HEK293 (cell line): ENCODE data around the gene CHRNE.

Experiments
- ATF2 ChIP-seq: fragments of 450-650 bp; formaldehyde crosslinking; IDR thresholded peaks from 2 replicates; pipeline ENCODE4 v1.5.1; 2016; ENCODE audit warnings: missing biosample characterization, missing genetic modification characterization, low read depth
- IKZF3 ChIP-seq: fragments of 450-650 bp; IDR thresholded peaks from 2 replicates; pipeline ENCODE4 v1.5.0; 2018; ENCODE audit warnings: missing biosample characterization, mild to moderate bottlenecking, missing genetic modification characterization, moderate library complexity
- KLF1 ChIP-seq: fragments of 450-650 bp; formaldehyde crosslinking; IDR thresholded peaks from 2 replicates; pipeline ENCODE4 v1.5.1; 2016; ENCODE audit warnings: missing biosample characterization, missing genetic modification characterization
- KLF16 ChIP-seq: fragments of 450-650 bp; formaldehyde crosslinking; IDR thresholded peaks from 2 replicates; pipeline ENCODE4 v1.5.1; 2017; ENCODE audit warnings: missing biosample characterization, missing genetic modification characterization
- KLF7 ChIP-seq: fragments of 450-650 bp; formaldehyde crosslinking; IDR thresholded peaks from 2 replicates; pipeline ENCODE4 v1.5.1; 2016; ENCODE audit warnings: missing biosample characterization, missing genetic modification characterization, borderline replicate concordance
- KLF8 ChIP-seq: fragments of 450-650 bp; formaldehyde crosslinking; IDR thresholded peaks from 2 replicates; pipeline ENCODE4 v1.5.1; 2016; ENCODE audit warnings: missing biosample characterization, missing genetic modification characterization
- KLF9 ChIP-seq: fragments of 450-650 bp; formaldehyde crosslinking; IDR thresholded peaks from 2 replicates; pipeline ENCODE4 v1.5.1; 2016; ENCODE audit warnings: missing biosample characterization, missing genetic modification characterization, low read depth
- PRDM1 ChIP-seq: fragments of 450-650 bp; formaldehyde crosslinking; IDR thresholded peaks from 2 replicates; pipeline ENCODE4; 2016; ENCODE audit warnings: missing biosample characterization, missing genetic modification characterization
- YY1 ChIP-seq: fragments of 450-650 bp; formaldehyde crosslinking; IDR thresholded peaks from 2 replicates; pipeline ENCODE4 v1.5.1; 2018; ENCODE audit warnings: missing biosample characterization, missing genetic modification characterization
- ZBTB26 ChIP-seq: fragments of 450-650 bp; formaldehyde crosslinking; optimal IDR thresholded peaks from 2 replicates; pipeline ENCODE3; 2016; ENCODE audit warnings: missing biosample characterization, mild to moderate bottlenecking, missing genetic modification characterization
- ZEB2 ChIP-seq: fragments of 450-650 bp; formaldehyde crosslinking; IDR thresholded peaks from 2 replicates; pipeline ENCODE4 v1.5.1; 2016; ENCODE audit warnings: missing biosample characterization, missing genetic modification characterization
- ZNF48 ChIP-seq: fragments of 450-650 bp; formaldehyde crosslinking; IDR thresholded peaks from 2 replicates; pipeline ENCODE4 v1.5.1; 2016; ENCODE audit warnings: missing biosample characterization, missing genetic modification characterization
- ZNF629 ChIP-seq: fragments of 450-650 bp; formaldehyde crosslinking; IDR thresholded peaks from 2 replicates; pipeline ENCODE4 v1.5.1; 2017; ENCODE audit warnings: missing biosample characterization, missing genetic modification characterization
- ZNF692 ChIP-seq: fragments of 450-650 bp; formaldehyde crosslinking; IDR thresholded peaks from 2 replicates; pipeline ENCODE4 v1.5.1; 2016; ENCODE audit warnings: missing biosample characterization, missing genetic modification characterization
- ZNF777 ChIP-seq: fragments of 450-650 bp; formaldehyde crosslinking; IDR thresholded peaks from 2 replicates; pipeline ENCODE4 v1.5.1; 2017; ENCODE audit warnings: missing biosample characterization, missing genetic modification characterization, borderline replicate concordance
- TF ChIP-seq, protein P1 (sequence below): fragments of 450-650 bp; formaldehyde crosslinking; IDR thresholded peaks from 2 replicates; pipeline ENCODE4 v1.5.1; 2017; ENCODE audit warnings: missing biosample characterization, missing genetic modification characterization
- TF ChIP-seq, protein P2 (sequence below): fragments of 450-650 bp; formaldehyde crosslinking; IDR thresholded peaks from 2 replicates; pipeline ENCODE4 v1.5.1; 2016; ENCODE audit warnings: missing biosample characterization, missing genetic modification characterization
- TF ChIP-seq, protein P3 (sequence below): fragments of 450-650 bp; formaldehyde crosslinking; IDR thresholded peaks from 2 replicates; pipeline ENCODE4 v1.5.1; 2017; ENCODE audit warnings: missing biosample characterization, mild to moderate bottlenecking, missing genetic modification characterization, moderate library complexity
- TF ChIP-seq, protein P4 (sequence below): fragments of 450-650 bp; formaldehyde crosslinking; IDR thresholded peaks from 2 replicates; pipeline ENCODE4 v1.5.1; 2016; ENCODE audit warnings: missing biosample characterization, missing genetic modification characterization
- TF ChIP-seq, protein P5 (sequence below): fragments of 450-650 bp; formaldehyde crosslinking; IDR thresholded peaks from 2 replicates; pipeline ENCODE4 v1.5.1; 2016; ENCODE audit warnings: missing biosample characterization, missing genetic modification characterization, borderline replicate concordance

CHRNE gene

GRCh38 chr17:4949321-4950074 lies 46.6 kb upstream of the CHRNE start (continued):
- TF ChIP-seq ATF2 (tag by site-specific recombination) (no peak), KLF1 (tag by site-specific recombination) (peak; percentile 99), YY1 (peak; percentile 45; the same call in 1 of the 2 replicates), PRDM1 (tag by site-specific recombination) (no peak), IKZF3 (tag by site-specific recombination) (peak; percentile 84), ZNF48 (tag by site-specific recombination) (no peak), ZBTB26 (tag by site-specific recombination) (peak; percentile 96), KLF16 (tag by site-specific recombination) (peak; percentile 63; the same call in 1 of the 2 replicates), ZNF629 (tag by site-specific recombination) (0 out of 2 replicates have a peak, but pooled peaks have one; percentile 5), ZNF692 (tag by site-specific recombination) (peak; percentile 37; the same call in 1 of the 2 replicates), ZNF777 (tag by site-specific recombination) (peak; percentile 89; the same call in 1 of the 2 replicates), KLF8 (tag by site-specific recombination) (0 out of 2 replicates have a peak, but pooled peaks have one; percentile 95), KLF7 (tag by site-specific recombination) (peak; percentile 97; the same call in 1 of the 2 replicates), KLF9 (tag by site-specific recombination) (peak; percentile 73; the same call in 1 of the 2 replicates), ZEB2 (tag by site-specific recombination) (peak; percentile 25; the same call in 1 of the 2 replicates)
- TF ChIP-seq, protein P1, sequence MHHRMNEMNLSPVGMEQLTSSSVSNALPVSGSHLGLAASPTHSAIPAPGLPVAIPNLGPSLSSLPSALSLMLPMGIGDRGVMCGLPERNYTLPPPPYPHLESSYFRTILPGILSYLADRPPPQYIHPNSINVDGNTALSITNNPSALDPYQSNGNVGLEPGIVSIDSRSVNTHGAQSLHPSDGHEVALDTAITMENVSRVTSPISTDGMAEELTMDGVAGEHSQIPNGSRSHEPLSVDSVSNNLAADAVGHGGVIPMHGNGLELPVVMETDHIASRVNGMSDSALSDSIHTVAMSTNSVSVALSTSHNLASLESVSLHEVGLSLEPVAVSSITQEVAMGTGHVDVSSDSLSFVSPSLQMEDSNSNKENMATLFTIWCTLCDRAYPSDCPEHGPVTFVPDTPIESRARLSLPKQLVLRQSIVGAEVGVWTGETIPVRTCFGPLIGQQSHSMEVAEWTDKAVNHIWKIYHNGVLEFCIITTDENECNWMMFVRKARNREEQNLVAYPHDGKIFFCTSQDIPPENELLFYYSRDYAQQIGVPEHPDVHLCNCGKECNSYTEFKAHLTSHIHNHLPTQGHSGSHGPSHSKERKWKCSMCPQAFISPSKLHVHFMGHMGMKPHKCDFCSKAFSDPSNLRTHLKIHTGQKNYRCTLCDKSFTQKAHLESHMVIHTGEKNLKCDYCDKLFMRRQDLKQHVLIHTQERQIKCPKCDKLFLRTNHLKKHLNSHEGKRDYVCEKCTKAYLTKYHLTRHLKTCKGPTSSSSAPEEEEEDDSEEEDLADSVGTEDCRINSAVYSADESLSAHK (tag by site-specific recombination): peak; percentile 37; the same call in 1 of the 2 replicates
- TF ChIP-seq, protein P2, sequence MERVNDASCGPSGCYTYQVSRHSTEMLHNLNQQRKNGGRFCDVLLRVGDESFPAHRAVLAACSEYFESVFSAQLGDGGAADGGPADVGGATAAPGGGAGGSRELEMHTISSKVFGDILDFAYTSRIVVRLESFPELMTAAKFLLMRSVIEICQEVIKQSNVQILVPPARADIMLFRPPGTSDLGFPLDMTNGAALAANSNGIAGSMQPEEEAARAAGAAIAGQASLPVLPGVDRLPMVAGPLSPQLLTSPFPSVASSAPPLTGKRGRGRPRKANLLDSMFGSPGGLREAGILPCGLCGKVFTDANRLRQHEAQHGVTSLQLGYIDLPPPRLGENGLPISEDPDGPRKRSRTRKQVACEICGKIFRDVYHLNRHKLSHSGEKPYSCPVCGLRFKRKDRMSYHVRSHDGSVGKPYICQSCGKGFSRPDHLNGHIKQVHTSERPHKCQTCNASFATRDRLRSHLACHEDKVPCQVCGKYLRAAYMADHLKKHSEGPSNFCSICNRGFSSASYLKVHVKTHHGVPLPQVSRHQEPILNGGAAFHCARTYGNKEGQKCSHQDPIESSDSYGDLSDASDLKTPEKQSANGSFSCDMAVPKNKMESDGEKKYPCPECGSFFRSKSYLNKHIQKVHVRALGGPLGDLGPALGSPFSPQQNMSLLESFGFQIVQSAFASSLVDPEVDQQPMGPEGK (tag by site-specific recombination): peak; percentile 69
- TF ChIP-seq, protein P3, sequence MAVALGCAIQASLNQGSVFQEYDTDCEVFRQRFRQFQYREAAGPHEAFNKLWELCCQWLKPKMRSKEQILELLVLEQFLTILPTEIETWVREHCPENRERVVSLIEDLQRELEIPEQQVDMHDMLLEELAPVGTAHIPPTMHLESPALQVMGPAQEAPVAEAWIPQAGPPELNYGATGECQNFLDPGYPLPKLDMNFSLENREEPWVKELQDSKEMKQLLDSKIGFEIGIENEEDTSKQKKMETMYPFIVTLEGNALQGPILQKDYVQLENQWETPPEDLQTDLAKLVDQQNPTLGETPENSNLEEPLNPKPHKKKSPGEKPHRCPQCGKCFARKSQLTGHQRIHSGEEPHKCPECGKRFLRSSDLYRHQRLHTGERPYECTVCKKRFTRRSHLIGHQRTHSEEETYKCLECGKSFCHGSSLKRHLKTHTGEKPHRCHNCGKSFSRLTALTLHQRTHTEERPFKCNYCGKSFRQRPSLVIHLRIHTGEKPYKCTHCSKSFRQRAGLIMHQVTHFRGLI (tag by site-specific recombination): peak; percentile 33; the same call in 1 of the 2 replicates
- TF ChIP-seq, protein P4, sequence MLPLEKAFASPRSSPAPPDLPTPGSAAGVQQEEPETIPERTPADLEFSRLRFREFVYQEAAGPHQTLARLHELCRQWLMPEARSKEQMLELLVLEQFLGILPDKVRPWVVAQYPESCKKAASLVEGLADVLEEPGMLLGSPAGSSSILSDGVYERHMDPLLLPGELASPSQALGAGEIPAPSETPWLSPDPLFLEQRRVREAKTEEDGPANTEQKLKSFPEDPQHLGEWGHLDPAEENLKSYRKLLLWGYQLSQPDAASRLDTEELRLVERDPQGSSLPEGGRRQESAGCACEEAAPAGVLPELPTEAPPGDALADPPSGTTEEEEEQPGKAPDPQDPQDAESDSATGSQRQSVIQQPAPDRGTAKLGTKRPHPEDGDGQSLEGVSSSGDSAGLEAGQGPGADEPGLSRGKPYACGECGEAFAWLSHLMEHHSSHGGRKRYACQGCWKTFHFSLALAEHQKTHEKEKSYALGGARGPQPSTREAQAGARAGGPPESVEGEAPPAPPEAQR (tag by site-specific recombination): peak; percentile 39; the same call in 1 of the 2 replicates
- TF ChIP-seq, protein P5, sequence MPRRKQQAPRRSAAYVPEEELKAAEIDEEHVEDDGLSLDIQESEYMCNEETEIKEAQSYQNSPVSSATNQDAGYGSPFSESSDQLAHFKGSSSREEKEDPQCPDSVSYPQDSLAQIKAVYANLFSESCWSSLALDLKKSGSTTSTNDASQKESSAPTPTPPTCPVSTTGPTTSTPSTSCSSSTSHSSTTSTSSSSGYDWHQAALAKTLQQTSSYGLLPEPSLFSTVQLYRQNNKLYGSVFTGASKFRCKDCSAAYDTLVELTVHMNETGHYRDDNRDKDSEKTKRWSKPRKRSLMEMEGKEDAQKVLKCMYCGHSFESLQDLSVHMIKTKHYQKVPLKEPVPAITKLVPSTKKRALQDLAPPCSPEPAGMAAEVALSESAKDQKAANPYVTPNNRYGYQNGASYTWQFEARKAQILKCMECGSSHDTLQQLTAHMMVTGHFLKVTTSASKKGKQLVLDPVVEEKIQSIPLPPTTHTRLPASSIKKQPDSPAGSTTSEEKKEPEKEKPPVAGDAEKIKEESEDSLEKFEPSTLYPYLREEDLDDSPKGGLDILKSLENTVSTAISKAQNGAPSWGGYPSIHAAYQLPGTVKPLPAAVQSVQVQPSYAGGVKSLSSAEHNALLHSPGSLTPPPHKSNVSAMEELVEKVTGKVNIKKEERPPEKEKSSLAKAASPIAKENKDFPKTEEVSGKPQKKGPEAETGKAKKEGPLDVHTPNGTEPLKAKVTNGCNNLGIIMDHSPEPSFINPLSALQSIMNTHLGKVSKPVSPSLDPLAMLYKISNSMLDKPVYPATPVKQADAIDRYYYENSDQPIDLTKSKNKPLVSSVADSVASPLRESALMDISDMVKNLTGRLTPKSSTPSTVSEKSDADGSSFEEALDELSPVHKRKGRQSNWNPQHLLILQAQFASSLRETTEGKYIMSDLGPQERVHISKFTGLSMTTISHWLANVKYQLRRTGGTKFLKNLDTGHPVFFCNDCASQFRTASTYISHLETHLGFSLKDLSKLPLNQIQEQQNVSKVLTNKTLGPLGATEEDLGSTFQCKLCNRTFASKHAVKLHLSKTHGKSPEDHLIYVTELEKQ (tag by site-specific recombination): peak; percentile 55; the same call in 1 of the 2 replicates
